ENCODE results near the gene VSIR. TPM values are rescaled to one million over a fixed set of nuclear protein-coding genes. Genes with fewer than 3 reads are reported as not detected.

Gene VSIR
- total RNA-seq, 2 donors from 2014 or later, result 18.8 to 19.7 TPM

- H3K4me3 Mint-ChIP-seq, result no peak overlapping the region
- DNase-seq (ENCODE audit: low spot score) (no peak), ATAC-seq (no peak)
- H3K36me3 Mint-ChIP-seq, result no peaks in the 10 kb centered on the region
- H3K9me3 Mint-ChIP-seq, result no peaks in the 10 kb centered on the region
- H3K27ac Mint-ChIP-seq, result peak overlapping the region in 1 of 2 donors; percentile 27
- H3K27me3 Mint-ChIP-seq, result no peaks in the 10 kb centered on the region
- H3K4me1 Mint-ChIP-seq (ENCODE audit: low read depth in 2 of 2), result peaks cover 58 to 65% of the 10 kb centered on the region in 2 donors
These were observed 33.9 kb downstream of the VSIR start for GRCh38 chr10:71739358-71739900.

GRCh38 chr10:71737834-71738197 lies 35.5 kb downstream of the VSIR start:
- no peaks in the 10 kb centered on the region for H3K9me3 Mint-ChIP-seq
- no peaks in the 10 kb centered on the region for H3K36me3 Mint-ChIP-seq
- no peak for ATAC-seq
- H3K27ac Mint-ChIP-seq, result peak overlapping the region; percentile 67 to 86
- H3K4me3 Mint-ChIP-seq, result no peak overlapping the region
- H3K27me3 Mint-ChIP-seq, result no peaks in the 10 kb centered on the region
- H3K4me1 Mint-ChIP-seq (ENCODE audit: low read depth in 2 of 2), result peaks cover 64 to 67% of the 10 kb centered on the region in 2 donors
- DNase-seq (ENCODE audit: low spot score), result no peak

- Mint-ChIP-seq H3K4me1 (ENCODE audit: low read depth in 2 of 2) (peaks cover 64 to 67% of the 10 kb centered on the region in 2 donors), H3K27me3 (no peaks in the 10 kb centered on the region), H3K27ac (peak overlapping the region; percentile 83 to 86), H3K36me3 (no peaks in the 10 kb centered on the region), H3K4me3 (no peak overlapping the region), H3K9me3 (no peaks in the 10 kb centered on the region)
- ATAC-seq, result no peak
- no peak for DNase-seq (ENCODE audit: low spot score)
These were observed 36.1 kb downstream of the VSIR start for GRCh38 chr10:71737001-71737833.

GRCh38 chr10:71736570-71736952 lies 36.8 kb downstream of the VSIR start:
- Mint-ChIP-seq H3K36me3 (no peaks in the 10 kb centered on the region), H3K4me3 (no peak overlapping the region), H3K27ac (peak overlapping the region; percentile 83 to 86), H3K4me1 (ENCODE audit: low read depth in 2 of 2) (peaks cover 62 to 67% of the 10 kb centered on the region in 2 donors), H3K9me3 (no peaks in the 10 kb centered on the region), H3K27me3 (no peaks in the 10 kb centered on the region)
- no peak for DNase-seq (ENCODE audit: low spot score)
- no peak for ATAC-seq

- Mint-ChIP-seq H3K27me3 (no peaks in the 10 kb centered on the region), H3K27ac (peak overlapping the region; percentile 83 to 86), H3K9me3 (no peaks in the 10 kb centered on the region), H3K4me1 (ENCODE audit: low read depth in 2 of 2) (peaks cover 56 to 61% of the 10 kb centered on the region in 2 donors), H3K36me3 (no peaks in the 10 kb centered on the region), H3K4me3 (peak overlapping the region; percentile 12)
- DNase-seq (ENCODE audit: low spot score) (peak; percentile 79), ATAC-seq (peak; percentile 65 to 87)
These were observed 37.4 kb downstream of the VSIR start for GRCh38 chr10:71735709-71736569.

GRCh38 chr10:71734797-71735196 lies 38.5 kb downstream of the VSIR start:
- H3K9me3 Mint-ChIP-seq, result no peaks in the 10 kb centered on the region
- no peaks in the 10 kb centered on the region for H3K36me3 Mint-ChIP-seq
- no peak for ATAC-seq
- peaks cover 44 to 50% of the 10 kb centered on the region in 2 donors for H3K4me1 Mint-ChIP-seq (ENCODE audit: low read depth in 2 of 2)
- H3K27ac Mint-ChIP-seq, result peak overlapping the region; percentile 83 to 86
- DNase-seq (ENCODE audit: low spot score), result no peak
- H3K27me3 Mint-ChIP-seq, result no peaks in the 10 kb centered on the region
- no peak overlapping the region for H3K4me3 Mint-ChIP-seq

GRCh38 chr10:71731791-71732190 lies 41.5 kb downstream of the VSIR start:
- Mint-ChIP-seq H3K36me3 (no peaks in the 10 kb centered on the region), H3K9me3 (no peaks in the 10 kb centered on the region), H3K4me3 (no peak overlapping the region), H3K27ac (peak overlapping the region in 1 of 2 donors; percentile 44), H3K27me3 (no peaks in the 10 kb centered on the region), H3K4me1 (ENCODE audit: low read depth in 2 of 2) (peaks cover 57 to 63% of the 10 kb centered on the region in 2 donors)
- ATAC-seq, result no peak
- DNase-seq (ENCODE audit: low spot score), result no peak

GRCh38 chr10:71729161-71729636 lies 44.1 kb downstream of the VSIR start:
- no peaks in the 10 kb centered on the region for H3K36me3 Mint-ChIP-seq
- DNase-seq (ENCODE audit: low spot score) (no peak), ATAC-seq (no peak)
- peaks cover 55 to 58% of the 10 kb centered on the region in 2 donors for H3K4me1 Mint-ChIP-seq (ENCODE audit: low read depth in 2 of 2)
- H3K27ac Mint-ChIP-seq, result peak overlapping the region; percentile 33 to 56
- H3K9me3 Mint-ChIP-seq, result no peaks in the 10 kb centered on the region
- no peaks in the 10 kb centered on the region for H3K27me3 Mint-ChIP-seq
- peak overlapping the region; percentile 22 for H3K4me3 Mint-ChIP-seq

- H3K27me3 Mint-ChIP-seq, result no peaks in the 10 kb centered on the region
These were observed 45.3 kb downstream of the VSIR start for GRCh38 chr10:71727738-71728737.

GRCh38 chr10:71727105-71727737 lies 46.1 kb downstream of the VSIR start:
- H3K27ac Mint-ChIP-seq, result peak overlapping the region; percentile 86 to 89
- H3K4me3 Mint-ChIP-seq, result peak overlapping the region; percentile 74
- no peaks in the 10 kb centered on the region for H3K27me3 Mint-ChIP-seq
- DNase-seq (ENCODE audit: low spot score) (no peak), ATAC-seq (peak; percentile 69 to 77)
- peaks cover 43 to 46% of the 10 kb centered on the region in 2 donors for H3K4me1 Mint-ChIP-seq (ENCODE audit: low read depth in 2 of 2)
- no peaks in the 10 kb centered on the region for H3K9me3 Mint-ChIP-seq
- H3K36me3 Mint-ChIP-seq, result no peaks in the 10 kb centered on the region

More at GRCh38 chr10:71727738-71728737, 45.3 kb downstream of the VSIR start:
- DNase-seq (ENCODE audit: low spot score), result no peak
- peak overlapping the region; percentile 74 for H3K4me3 Mint-ChIP-seq
- H3K9me3 Mint-ChIP-seq, result no peaks in the 10 kb centered on the region
- peak; percentile 48 to 53 for ATAC-seq
- H3K4me1 Mint-ChIP-seq (ENCODE audit: low read depth in 2 of 2), result peaks cover 50 to 52% of the 10 kb centered on the region in 2 donors
- peak overlapping the region; percentile 86 to 89 for H3K27ac Mint-ChIP-seq
- H3K36me3 Mint-ChIP-seq, result no peaks in the 10 kb centered on the region

GRCh38 chr10:71726580-71727104 lies 46.7 kb downstream of the VSIR start:
- Mint-ChIP-seq H3K9me3 (no peaks in the 10 kb centered on the region), H3K4me1 (ENCODE audit: low read depth in 2 of 2) (peaks cover 42 to 44% of the 10 kb centered on the region in 2 donors), H3K27ac (peak overlapping the region; percentile 86 to 89), H3K27me3 (no peaks in the 10 kb centered on the region), H3K36me3 (no peaks in the 10 kb centered on the region), H3K4me3 (peak overlapping the region; percentile 74)
- ATAC-seq (peak in 1 of 2 donors; percentile 13), DNase-seq (ENCODE audit: low spot score) (no peak)

- Mint-ChIP-seq H3K9me3 (no peaks in the 10 kb centered on the region), H3K4me1 (ENCODE audit: low read depth in 2 of 2) (peaks cover 43 to 44% of the 10 kb centered on the region in 2 donors), H3K4me3 (peak overlapping the region; percentile 74), H3K36me3 (no peaks in the 10 kb centered on the region), H3K27me3 (no peaks in the 10 kb centered on the region), H3K27ac (peak overlapping the region; percentile 86 to 89)
- ATAC-seq, result peak; percentile 39 to 54
- no peak for DNase-seq (ENCODE audit: low spot score)
These were observed 47.2 kb downstream of the VSIR start for GRCh38 chr10:71725998-71726579.

Measured in natural killer cell treated with Interleukin-12 subunit alpha and Interleukin-12 subunit beta and Interleukin-15 and Interleukin-18, amount 100 ng/mL, for 72 hours (primary cell).